CD4-positive, alpha-beta memory T cell (primary cell): ENCODE data around the gene GFRAL. TPM values are rescaled to one million over a fixed set of nuclear protein-coding genes. Genes with fewer than 3 reads are reported as not detected.

Source experiments
- CTCF ChIA-PET: fragments of 350-600 bp; sonication (Branson Sonifier 250); formaldehyde crosslinking; loops from one replicate; lab custom pipeline; 2021; ENCODE audit warnings: inconsistent platforms; ENCODE audit not compliant: partially characterized antibody; lab: Charles Lee
- POLR2A ChIA-PET: fragments of 350-600 bp; sonication (Branson Sonifier 250); formaldehyde crosslinking; loops from one replicate; lab custom pipeline; 2021; ENCODE audit not compliant: partially characterized antibody; lab: Charles Lee
- DNase-seq, 5 donors: peaks; one replicate each; pipeline versions ENCODE4 v3.0.0 to v3.0.0-alpha.2; 2020 to 2022; ENCODE audit warnings: mixed read lengths in 1 of 5
- H3K27ac ChIP-seq: one replicate; pipeline ENCODE4 v1.7.0; 2013; ENCODE audit warnings: low read depth, low read length
- H3K27me3 ChIP-seq: 2 replicates; pipeline ENCODE4 v1.7.0; 2013; ENCODE audit warnings: mild to moderate bottlenecking, low read length, moderate library complexity; ENCODE audit not compliant: insufficient read depth
- H3K36me3 ChIP-seq: 2 replicates; pipeline ENCODE4 v1.7.0; 2013; ENCODE audit warnings: mild to moderate bottlenecking, low read length, moderate library complexity; ENCODE audit not compliant: insufficient read depth
- H3K4me1 ChIP-seq: 2 replicates; pipeline ENCODE4 v1.7.0; 2013; ENCODE audit warnings: mild to moderate bottlenecking, low read length, moderate library complexity; ENCODE audit not compliant: insufficient read depth
- H3K4me3 ChIP-seq, 2 donors: one replicate each; pipeline ENCODE4 v1.7.0; 2013; ENCODE audit warnings: low read length in 2 of 2, mild to moderate bottlenecking in 1 of 2
- H3K9me3 ChIP-seq, 2 donors: one replicate each; pipeline ENCODE4 v1.7.0; 2013; ENCODE audit warnings: low read length in 2 of 2, control low read depth in 1 of 2; ENCODE audit not compliant: control insufficient read depth in 1 of 2
- H3K27ac Mint-ChIP-seq, 7 donors: one replicate each; pipeline ENCODE4 v1.8.0; 2020 to 2021; ENCODE audit warnings: mixed read lengths in 7 of 7, mild to moderate bottlenecking in 6 of 7, inconsistent platforms in 3 of 7, moderate library complexity in 3 of 7
- H3K27me3 Mint-ChIP-seq, 2 donors: one replicate each; pipeline ENCODE4 v1.8.0; 2020 to 2021; ENCODE audit warnings: mixed read lengths in 2 of 2
- H3K36me3 Mint-ChIP-seq, 2 donors: one replicate each; pipeline ENCODE4 v1.8.0; 2020 to 2021; ENCODE audit warnings: mixed read lengths in 2 of 2, inconsistent platforms in 1 of 2, mild to moderate bottlenecking in 1 of 2
- H3K4me1 Mint-ChIP-seq, 4 donors: one replicate each; pipeline ENCODE4 v1.8.0; 2020 to 2021; ENCODE audit warnings: mixed read lengths in 4 of 4, mild to moderate bottlenecking in 1 of 4
- H3K4me3 Mint-ChIP-seq, 8 donors: one replicate each; pipeline ENCODE4 v1.8.0; 2020 to 2021; ENCODE audit warnings: mixed read lengths in 8 of 8, mild to moderate bottlenecking in 7 of 8, moderate library complexity in 6 of 8, inconsistent platforms in 3 of 8
- H3K9me3 Mint-ChIP-seq, 8 donors: one replicate each; pipeline ENCODE4 v1.8.0; 2020 to 2021; ENCODE audit warnings: mixed read lengths in 8 of 8, mild to moderate bottlenecking in 5 of 8, inconsistent platforms in 3 of 8, moderate library complexity in 1 of 8
- intact Hi-C: fragments of 100-400 bp; cut with micrococcal nuclease; formaldehyde crosslinking; loops from one replicate; pipeline ENCODE4 v1.15.1; 2023
- polyA plus RNA-seq, 2 donors: library from polyadenylated mRNA; unstranded; fragments of 300-500 nt; fragmentation: Illumina TruSeq; gene quantifications; one replicate each; pipeline ENCODE4 v1.2.3, GENCODE V29; 2021
- total RNA-seq, 2 experiments: library from RNA; stranded (reverse); gene quantifications; one replicate each; pipeline ENCODE4 v1.2.3, GENCODE V29; 2021

GFRAL gene
- total and polyA plus RNA-seq, 4 experiments from 2014 or later: not detected

DNA sequence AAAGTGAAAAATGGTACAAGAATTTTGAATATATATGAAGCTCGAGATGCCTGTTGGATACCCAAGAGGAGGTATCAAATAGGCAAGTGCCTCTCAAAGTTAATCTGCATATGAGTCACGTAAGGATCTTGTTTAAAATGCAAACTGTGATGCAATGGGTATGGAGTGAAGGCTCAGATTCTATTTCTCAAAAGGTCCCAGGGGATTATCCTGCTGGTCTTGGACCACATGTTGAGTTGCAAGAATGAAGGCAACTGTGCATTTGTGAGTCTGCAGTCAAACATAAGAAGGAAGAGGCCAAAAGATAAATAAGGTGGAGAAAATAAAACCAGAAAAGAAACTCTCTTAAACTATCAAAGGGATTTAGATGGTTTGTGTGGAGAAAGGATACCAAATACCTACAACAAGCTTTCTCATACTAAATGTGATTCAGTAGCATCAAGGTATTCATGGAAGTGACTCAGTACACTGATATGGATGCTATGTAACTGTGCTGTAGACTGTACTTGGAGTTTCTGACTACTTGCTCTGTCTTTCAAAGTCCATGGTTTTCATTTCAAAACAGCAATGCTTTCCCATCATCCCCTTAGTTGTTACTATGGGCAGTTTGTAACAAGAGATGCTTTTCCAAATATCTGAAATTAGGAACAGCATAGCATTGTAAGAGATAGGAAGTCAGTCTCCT, 106.3 kb downstream of the GFRAL start:
- Histone ChIP-seq H3K4me3 (no peak overlapping the region), H3K27ac (no peak overlapping the region), H3K27me3 (no peaks in the 10 kb centered on the region), H3K4me1 (no peaks in the 10 kb centered on the region), H3K9me3 (no peaks in the 10 kb centered on the region), H3K36me3 (no peaks in the 10 kb centered on the region)
- Mint-ChIP-seq H3K4me1 (no peaks in the 10 kb centered on the region), H3K36me3 (no peaks in the 10 kb centered on the region), H3K9me3 (peaks cover 0 to 14% (median 6%) of the 10 kb centered on the region in 8 donors), H3K27ac (no peak overlapping the region), H3K27me3 (no peaks in the 10 kb centered on the region), H3K4me3 (no peak overlapping the region)
- ChIA-PET POLR2A (no interaction called here), CTCF (no interaction called here)
- intact Hi-C loops: no loop called here
- no peak for DNase-seq

DNA sequence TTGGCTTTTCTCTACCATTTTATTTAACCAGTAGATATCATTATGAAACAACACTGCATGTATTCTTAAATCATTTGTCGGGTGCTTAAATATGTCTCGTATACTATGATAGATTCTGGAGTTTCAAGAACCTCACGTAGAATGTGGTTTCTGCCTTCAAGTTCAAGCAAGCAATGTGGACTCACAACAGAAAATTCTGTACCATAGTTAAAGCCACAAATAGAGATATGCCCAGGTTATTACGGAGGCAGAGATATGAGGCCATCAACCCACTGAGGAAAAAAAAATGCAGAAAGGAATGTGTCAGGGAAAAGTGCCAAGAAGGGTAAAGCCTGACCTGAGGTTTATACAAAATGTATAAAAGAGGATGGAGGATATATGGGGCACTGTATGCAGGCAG, 109.9 kb downstream of the GFRAL start:
- H3K4me1 Mint-ChIP-seq: no peaks in the 10 kb centered on the region
- Histone ChIP-seq H3K4me3 (no peak overlapping the region), H3K9me3 (no peaks in the 10 kb centered on the region), H3K27me3 (no peaks in the 10 kb centered on the region), H3K36me3 (no peaks in the 10 kb centered on the region), H3K4me1 (no peaks in the 10 kb centered on the region), H3K27ac (no peak overlapping the region)
- POLR2A ChIA-PET: no interaction called here
- peaks cover 0 to 14% (median 8%) of the 10 kb centered on the region in 8 donors for H3K9me3 Mint-ChIP-seq
- H3K27ac Mint-ChIP-seq: no peak overlapping the region
- no peak overlapping the region for H3K4me3 Mint-ChIP-seq
- CTCF ChIA-PET: no interaction called here
- no peaks in the 10 kb centered on the region for H3K27me3 Mint-ChIP-seq
- no peaks in the 10 kb centered on the region for H3K36me3 Mint-ChIP-seq
- intact Hi-C loops: no loop called here
- DNase-seq: no peak

DNA sequence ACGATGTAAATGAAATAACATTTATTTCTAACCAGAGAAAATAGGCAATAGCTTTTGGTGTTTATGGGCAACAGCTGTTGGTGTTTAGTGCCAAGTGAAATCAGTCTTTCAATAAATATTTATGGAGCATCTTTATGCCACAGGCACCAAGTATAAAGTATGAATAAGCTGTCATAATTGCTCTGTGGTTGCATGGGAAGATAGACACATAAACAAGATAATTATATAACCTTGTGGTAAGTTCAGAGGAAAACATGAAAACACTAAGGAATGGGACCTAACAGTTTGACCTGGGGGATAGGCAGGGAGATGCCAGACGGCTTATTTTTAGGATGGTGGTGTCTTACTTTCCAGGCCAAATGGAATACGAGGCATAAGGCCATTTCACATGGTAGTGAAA, 110.9 kb downstream of the GFRAL start:
- Mint-ChIP-seq H3K27me3 (no peaks in the 10 kb centered on the region), H3K4me1 (no peaks in the 10 kb centered on the region), H3K27ac (no peak overlapping the region), H3K4me3 (no peak overlapping the region), H3K9me3 (peaks cover 0 to 15% (median 8%) of the 10 kb centered on the region in 8 donors), H3K36me3 (no peaks in the 10 kb centered on the region)
- no peak for DNase-seq
- POLR2A ChIA-PET: no interaction called here
- Histone ChIP-seq H3K9me3 (no peaks in the 10 kb centered on the region), H3K4me3 (no peak overlapping the region), H3K27me3 (no peaks in the 10 kb centered on the region), H3K4me1 (no peaks in the 10 kb centered on the region), H3K27ac (no peak overlapping the region), H3K36me3 (no peaks in the 10 kb centered on the region)
- intact Hi-C loops: no loop called here
- CTCF ChIA-PET: no interaction called here

DNA sequence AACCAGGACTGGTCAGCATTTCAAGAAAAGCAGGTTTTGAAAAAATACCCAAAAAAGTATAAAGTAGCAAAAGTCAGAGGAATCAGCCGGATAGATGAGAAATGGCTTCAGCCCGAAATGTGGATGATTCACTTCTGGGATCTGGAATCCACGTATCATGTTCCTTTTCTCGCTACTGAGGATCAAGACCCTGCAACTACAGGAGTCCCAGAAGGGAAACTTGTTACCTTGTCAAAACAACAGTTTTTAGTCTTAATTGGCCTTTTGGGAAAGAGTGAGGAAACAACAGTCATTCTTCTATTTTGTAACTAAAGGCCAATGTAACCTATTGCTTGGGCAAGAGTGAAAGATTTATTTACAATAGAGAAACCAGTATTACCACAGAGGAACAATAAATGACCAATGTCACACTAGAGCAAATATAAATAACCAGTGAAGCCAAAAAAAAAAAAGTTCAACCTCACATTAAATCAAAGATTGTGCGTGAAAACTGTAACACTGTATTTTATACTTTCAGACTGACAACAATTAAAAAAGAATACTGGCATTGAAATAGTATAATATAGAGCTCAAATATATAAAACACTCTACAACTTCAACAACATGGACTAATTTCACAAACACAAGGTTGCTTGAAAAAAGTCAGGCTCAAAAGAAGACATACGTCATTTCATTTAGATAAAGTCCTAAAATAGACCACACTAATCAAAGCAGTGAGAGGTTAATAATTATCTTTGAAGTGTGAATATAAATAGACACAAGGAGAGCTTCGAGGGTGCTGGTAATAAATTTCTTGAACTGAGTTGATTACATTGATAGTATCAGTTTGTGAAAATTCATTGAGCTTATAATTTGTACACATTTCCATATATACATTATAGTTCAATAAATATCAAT, 116.2 kb downstream of the GFRAL start:
- Histone ChIP-seq H3K36me3 (no peaks in the 10 kb centered on the region), H3K4me1 (no peaks in the 10 kb centered on the region), H3K27me3 (no peaks in the 10 kb centered on the region), H3K9me3 (no peaks in the 10 kb centered on the region), H3K27ac (no peak overlapping the region), H3K4me3 (no peak overlapping the region)
- Mint-ChIP-seq H3K4me3 (no peak overlapping the region), H3K27ac (no peak overlapping the region), H3K4me1 (no peaks in the 10 kb centered on the region), H3K27me3 (no peaks in the 10 kb centered on the region), H3K9me3 (peaks cover 0 to 10% (median 2%) of the 10 kb centered on the region in 8 donors), H3K36me3 (no peaks in the 10 kb centered on the region)
- ChIA-PET CTCF (no interaction called here), POLR2A (no interaction called here)
- DNase-seq: no peak
- intact Hi-C loops: no loop called here

DNA sequence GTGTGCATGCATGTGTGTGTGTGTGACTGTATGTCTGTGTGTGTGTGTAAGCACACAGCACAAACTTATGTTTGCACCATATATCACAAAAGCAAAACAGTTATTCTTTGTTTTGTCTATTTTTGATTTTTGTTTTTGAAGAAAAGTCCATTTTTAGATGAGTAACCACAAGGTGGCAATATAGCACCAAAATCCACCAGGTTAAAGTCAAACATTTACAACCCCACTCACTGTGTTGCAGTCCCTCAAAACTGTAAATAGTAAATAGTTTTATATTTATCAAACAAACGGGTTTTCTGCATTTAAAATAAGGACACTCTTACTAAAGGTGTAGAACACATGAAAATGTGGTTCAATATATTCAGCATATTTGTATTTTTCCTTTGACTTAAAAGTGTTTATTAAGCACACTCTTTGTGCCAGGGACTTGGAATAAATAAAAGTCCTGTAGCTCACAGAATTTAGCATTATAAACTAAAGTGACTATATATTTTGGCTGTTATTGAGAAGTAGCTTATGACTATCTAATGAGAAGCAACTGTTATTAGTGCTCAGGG, 118.5 kb downstream of the GFRAL start:
- intact Hi-C loops: no loop called here
- H3K9me3 Mint-ChIP-seq: peaks cover 0 to 16% (median 2%) of the 10 kb centered on the region in 8 donors
- Histone ChIP-seq H3K27ac (no peak overlapping the region), H3K27me3 (no peaks in the 10 kb centered on the region), H3K4me3 (no peak overlapping the region), H3K4me1 (no peaks in the 10 kb centered on the region), H3K36me3 (no peaks in the 10 kb centered on the region), H3K9me3 (no peaks in the 10 kb centered on the region)
- no peak overlapping the region for H3K27ac Mint-ChIP-seq
- H3K4me3 Mint-ChIP-seq: no peak overlapping the region
- no peaks in the 10 kb centered on the region for H3K36me3 Mint-ChIP-seq
- ChIA-PET CTCF (no interaction called here), POLR2A (no interaction called here)
- no peaks in the 10 kb centered on the region for H3K4me1 Mint-ChIP-seq
- no peaks in the 10 kb centered on the region for H3K27me3 Mint-ChIP-seq
- no peak for DNase-seq

DNA sequence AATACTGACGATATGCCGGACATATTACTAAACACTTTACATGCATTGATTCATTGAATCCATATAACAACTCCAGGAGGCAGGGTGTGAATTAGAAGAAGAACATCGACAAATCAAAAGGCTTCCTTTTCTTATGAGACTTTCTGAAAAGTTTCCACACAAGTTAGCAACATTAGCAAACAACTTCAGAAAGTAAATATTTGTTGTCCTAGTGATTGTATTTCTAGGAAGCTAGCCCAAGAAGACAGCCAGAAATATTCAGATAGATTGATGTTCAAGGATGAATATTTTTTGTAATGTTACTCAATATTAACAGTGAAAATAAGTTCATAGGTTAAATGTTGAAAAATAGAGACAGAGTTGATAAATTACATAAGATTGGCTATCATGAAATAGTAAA, 120.6 kb downstream of the GFRAL start:
- no peaks in the 10 kb centered on the region for H3K9me3 ChIP-seq
- no peaks in the 10 kb centered on the region for H3K27me3 Mint-ChIP-seq
- no peaks in the 10 kb centered on the region for H3K36me3 Mint-ChIP-seq
- H3K27ac Mint-ChIP-seq: no peak overlapping the region
- H3K27ac ChIP-seq: no peak overlapping the region
- ChIA-PET POLR2A (no interaction called here), CTCF (no interaction called here)
- no peak overlapping the region for H3K4me3 ChIP-seq
- H3K9me3 Mint-ChIP-seq: peaks cover 0 to 17% (median 4%) of the 10 kb centered on the region in 8 donors
- no peaks in the 10 kb centered on the region for H3K36me3 ChIP-seq
- no peaks in the 10 kb centered on the region for H3K4me1 ChIP-seq
- no peak overlapping the region for H3K4me3 Mint-ChIP-seq
- H3K4me1 Mint-ChIP-seq: no peaks in the 10 kb centered on the region
- intact Hi-C loops: no loop called here
- no peak for DNase-seq
- no peaks in the 10 kb centered on the region for H3K27me3 ChIP-seq

DNA sequence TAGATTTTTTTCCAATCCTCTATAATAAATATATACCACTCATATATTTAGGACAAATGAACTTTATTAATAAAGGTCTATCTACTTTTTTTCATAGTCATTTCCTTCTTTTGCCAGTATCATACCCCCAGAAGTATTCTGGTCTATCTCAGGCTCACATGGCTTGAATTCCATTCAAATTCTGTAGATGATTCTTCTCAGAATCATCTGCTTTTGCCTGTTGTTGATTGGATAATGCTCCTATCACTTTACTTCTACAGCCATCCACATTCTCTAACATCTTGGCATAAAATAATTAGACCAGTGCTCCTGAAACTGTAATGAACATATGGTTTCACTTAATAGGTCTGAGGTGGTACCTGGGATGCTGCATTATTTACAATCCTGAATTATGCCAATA, 121.2 kb downstream of the GFRAL start:
- Histone ChIP-seq H3K27ac (no peak overlapping the region), H3K36me3 (no peaks in the 10 kb centered on the region), H3K27me3 (no peaks in the 10 kb centered on the region), H3K4me3 (no peak overlapping the region), H3K9me3 (no peaks in the 10 kb centered on the region), H3K4me1 (no peaks in the 10 kb centered on the region)
- ChIA-PET CTCF (no interaction called here), POLR2A (no interaction called here)
- no peak for DNase-seq
- no peaks in the 10 kb centered on the region for H3K36me3 Mint-ChIP-seq
- no peaks in the 10 kb centered on the region for H3K4me1 Mint-ChIP-seq
- no peak overlapping the region for H3K27ac Mint-ChIP-seq
- no peak overlapping the region for H3K4me3 Mint-ChIP-seq
- H3K9me3 Mint-ChIP-seq: peaks cover 0 to 13% (median 4%) of the 10 kb centered on the region in 8 donors
- H3K27me3 Mint-ChIP-seq: no peaks in the 10 kb centered on the region
- intact Hi-C loops: no loop called here
